Measurements from ENCODE around the gene LRCH1. TPM values are rescaled to one million over a fixed set of nuclear protein-coding genes. Genes with fewer than 3 reads are reported as not detected.
"Not testable (repeated sequence)": the region's sequence is repeated elsewhere in the genome, so short reads cannot be mapped to it uniquely, and the experiment has no call there.

The LRCH1 gene
- total and polyA plus RNA-seq, 4 donors, result 13.4 to 19.0 (median 14.6) TPM

DNA sequence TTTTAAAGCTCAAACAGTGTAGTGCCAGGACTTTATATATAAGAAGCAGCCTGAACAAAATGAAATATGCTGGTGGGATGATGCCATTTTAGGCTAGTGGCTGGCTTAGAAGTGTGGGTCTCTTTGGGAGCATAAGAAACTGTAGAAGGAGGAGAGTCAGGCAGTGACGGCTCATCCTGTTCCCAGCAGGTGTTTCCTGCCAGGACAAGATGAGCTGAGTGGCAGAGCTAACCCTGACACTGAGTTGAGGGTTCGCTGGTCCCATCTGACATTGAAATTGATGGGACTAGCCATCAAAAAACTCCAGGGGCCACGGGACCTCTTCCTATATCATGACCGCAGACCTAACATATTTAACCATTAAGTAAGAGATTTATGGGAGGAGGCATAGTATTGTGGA is 192.7 kb downstream of the LRCH1 start:
- 85% methylated on average over 2 of the region's 4 CpGs for WGBS (ENCODE audit: insufficient coverage)
- Histone ChIP-seq H3K4me1 (ENCODE audit: control insufficient read depth, insufficient read depth, low read length) (no peaks in the 10 kb centered on the region), H3K36me3 (ENCODE audit: control insufficient read depth, insufficient read depth, low read length) (peaks cover 14% of the 10 kb centered on the region), H3K4me3 (ENCODE audit: low read depth, low read length) (no peak overlapping the region), H3K27me3 (ENCODE audit: control insufficient read depth, insufficient read depth, low read length) (no peaks in the 10 kb centered on the region), H3K9me3 (ENCODE audit: control insufficient read depth, insufficient read depth, low read length) (no peaks in the 10 kb centered on the region), H3K27ac (ENCODE audit: low read depth, low read length) (no peak overlapping the region)
- DNase-seq (ENCODE audit: low read depth in 4 of 6, low spot score in 6 of 6), result no peak

DNA sequence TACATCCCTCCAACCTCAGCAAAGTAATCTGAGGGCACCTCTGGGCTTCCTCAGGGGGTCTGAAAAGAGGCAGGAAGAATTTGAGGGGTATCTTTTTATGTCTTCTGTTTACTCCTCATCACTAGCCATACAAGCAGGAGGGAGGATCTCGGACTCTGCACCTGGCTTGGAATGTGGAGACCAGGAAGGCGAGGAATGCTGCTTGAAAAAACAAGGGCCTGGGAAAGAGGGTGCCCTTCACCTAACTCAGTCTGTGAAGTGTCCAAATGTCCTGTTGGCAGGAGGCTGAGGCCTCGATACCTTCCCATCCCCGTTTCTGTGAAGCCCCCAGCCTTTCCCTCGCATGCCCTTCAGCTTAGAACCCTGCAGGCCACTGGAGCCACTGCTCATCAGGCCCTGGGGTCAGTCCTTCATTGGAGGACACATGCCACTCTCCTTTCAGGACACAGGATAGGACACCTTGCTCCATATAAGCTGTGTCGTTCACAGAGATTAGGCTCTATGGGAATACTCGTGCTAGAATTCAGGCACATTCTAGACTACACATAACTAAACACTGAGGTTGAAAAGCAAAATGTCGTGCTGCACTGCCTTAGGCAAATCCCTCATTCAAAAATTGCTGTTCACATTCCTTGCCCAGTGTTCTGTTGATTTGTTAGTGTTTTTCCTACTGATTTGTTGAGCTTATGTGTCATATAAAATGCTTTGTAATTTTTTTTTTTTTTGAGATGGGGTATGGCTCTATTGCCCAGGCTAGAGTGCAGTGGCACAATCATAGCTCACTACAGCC is 194.3 kb downstream of the LRCH1 start:
- H3K36me3 ChIP-seq (ENCODE audit: control insufficient read depth, insufficient read depth, low read length), result peaks cover 6% of the 10 kb centered on the region
- H3K27ac ChIP-seq (ENCODE audit: low read depth, low read length), result no peak overlapping the region
- WGBS (ENCODE audit: insufficient coverage), result 85% methylated on average over 4 of the region's 8 CpGs
- H3K9me3 ChIP-seq (ENCODE audit: control insufficient read depth, insufficient read depth, low read length), result no peaks in the 10 kb centered on the region
- H3K4me1 ChIP-seq (ENCODE audit: control insufficient read depth, insufficient read depth, low read length), result no peaks in the 10 kb centered on the region
- H3K27me3 ChIP-seq (ENCODE audit: control insufficient read depth, insufficient read depth, low read length), result no peaks in the 10 kb centered on the region
- DNase-seq (ENCODE audit: low read depth in 4 of 6, low spot score in 6 of 6), result no peak
- H3K4me3 ChIP-seq (ENCODE audit: low read depth, low read length), result no peak overlapping the region

DNA sequence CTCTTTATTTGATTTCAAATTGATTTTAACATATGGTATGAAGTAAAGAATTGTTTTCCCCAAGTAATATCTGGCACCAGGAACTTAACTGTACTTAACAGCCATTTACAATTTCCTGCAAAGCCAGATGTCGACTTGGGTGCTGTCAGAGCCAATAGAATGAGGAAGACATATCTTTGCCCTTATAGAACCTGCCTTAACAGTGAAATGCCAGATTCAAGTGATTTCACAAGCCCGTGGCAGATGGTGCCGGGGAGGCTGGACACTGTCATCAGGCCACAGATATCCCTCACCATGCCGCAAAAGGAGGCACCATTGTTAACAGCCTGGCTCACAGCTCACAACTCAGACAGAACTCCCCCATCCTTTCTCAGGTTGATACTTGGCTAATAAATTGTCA is 195.3 kb downstream of the LRCH1 start:
- DNase-seq (ENCODE audit: low read depth in 4 of 6, low spot score in 6 of 6), result no peak
- Histone ChIP-seq H3K9me3 (ENCODE audit: control insufficient read depth, insufficient read depth, low read length) (no peaks in the 10 kb centered on the region), H3K36me3 (ENCODE audit: control insufficient read depth, insufficient read depth, low read length) (peaks cover 4% of the 10 kb centered on the region), H3K4me3 (ENCODE audit: low read depth, low read length) (no peak overlapping the region), H3K27me3 (ENCODE audit: control insufficient read depth, insufficient read depth, low read length) (no peaks in the 10 kb centered on the region), H3K4me1 (ENCODE audit: control insufficient read depth, insufficient read depth, low read length) (no peaks in the 10 kb centered on the region), H3K27ac (ENCODE audit: low read depth, low read length) (no peak overlapping the region)
- WGBS (ENCODE audit: insufficient coverage), result 83% methylated on average over 4 of the region's 4 CpGs

DNA sequence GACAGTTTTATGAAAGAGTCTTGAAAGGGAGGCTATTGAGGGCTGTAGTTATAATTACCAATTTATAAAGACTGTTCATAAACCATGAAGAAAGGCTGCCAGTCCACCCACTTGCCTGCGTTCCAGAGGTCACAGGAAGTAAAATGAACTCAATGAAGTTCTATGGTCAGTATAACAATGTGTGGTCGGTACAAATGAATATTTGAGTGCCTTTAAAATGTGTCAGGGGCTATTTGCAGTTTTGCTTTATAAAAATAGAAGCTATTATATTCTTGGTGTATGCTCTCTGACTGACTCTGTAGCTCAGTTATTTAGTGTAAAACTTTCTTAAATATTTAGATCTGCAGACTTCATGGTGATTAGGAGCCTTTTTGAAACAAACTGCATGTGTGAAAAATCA is 197.0 kb downstream of the LRCH1 start:
- Histone ChIP-seq H3K4me1 (ENCODE audit: control insufficient read depth, insufficient read depth, low read length) (no peaks in the 10 kb centered on the region), H3K9me3 (ENCODE audit: control insufficient read depth, insufficient read depth, low read length) (no peaks in the 10 kb centered on the region), H3K27me3 (ENCODE audit: control insufficient read depth, insufficient read depth, low read length) (no peaks in the 10 kb centered on the region), H3K27ac (ENCODE audit: low read depth, low read length) (no peak overlapping the region), H3K36me3 (ENCODE audit: control insufficient read depth, insufficient read depth, low read length) (peaks cover 4% of the 10 kb centered on the region), H3K4me3 (ENCODE audit: low read depth, low read length) (no peak overlapping the region)
- 49% methylated on average over 2 of the region's 2 CpGs for WGBS (ENCODE audit: insufficient coverage)
- DNase-seq (ENCODE audit: low read depth in 4 of 6, low spot score in 6 of 6), result no peak

DNA sequence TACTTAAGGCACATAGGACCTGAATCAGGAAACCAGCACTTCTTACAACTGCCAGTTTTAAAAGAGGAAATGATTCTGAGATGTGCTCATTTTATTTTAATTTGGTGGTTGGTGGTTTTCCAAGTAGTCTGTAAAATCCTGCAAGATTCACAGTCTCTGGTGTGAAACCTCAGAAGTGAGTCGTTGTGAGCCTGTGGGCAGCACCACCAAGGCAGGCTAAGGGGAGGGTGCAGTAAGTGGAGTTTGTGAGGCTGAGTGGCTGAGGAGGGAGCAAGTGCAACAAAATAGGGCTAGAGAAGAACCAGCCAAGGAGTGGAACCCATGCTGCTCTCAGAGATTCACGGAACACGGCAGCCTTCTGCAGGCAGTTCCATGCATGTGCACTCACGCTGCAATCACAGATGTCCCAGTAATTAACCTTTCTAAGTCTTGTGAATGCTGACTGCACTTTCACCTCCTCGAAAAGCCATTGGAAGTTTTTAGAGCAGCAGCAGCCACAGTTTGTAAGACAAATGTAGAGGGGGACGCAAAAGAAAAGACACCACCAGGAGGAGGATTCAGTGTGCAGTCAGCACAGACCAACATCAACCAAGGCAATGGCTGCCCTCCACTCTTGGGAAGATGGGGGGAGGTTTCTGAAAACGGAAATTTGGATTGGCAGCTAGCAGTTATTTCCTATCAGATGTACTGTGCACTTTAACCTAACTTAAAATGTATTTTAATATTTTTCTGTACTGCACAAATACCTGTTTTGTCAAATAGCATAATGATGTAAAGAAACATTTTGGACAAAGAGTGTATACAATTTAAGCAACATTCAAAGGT is 199.1 kb downstream of the LRCH1 start:
- Histone ChIP-seq H3K4me1 (ENCODE audit: control insufficient read depth, insufficient read depth, low read length) (no peaks in the 10 kb centered on the region), H3K27me3 (ENCODE audit: control insufficient read depth, insufficient read depth, low read length) (no peaks in the 10 kb centered on the region), H3K4me3 (ENCODE audit: low read depth, low read length) (no peak overlapping the region), H3K9me3 (ENCODE audit: control insufficient read depth, insufficient read depth, low read length) (no peaks in the 10 kb centered on the region), H3K27ac (ENCODE audit: low read depth, low read length) (no peak overlapping the region), H3K36me3 (ENCODE audit: control insufficient read depth, insufficient read depth, low read length) (peaks cover 4% of the 10 kb centered on the region)
- WGBS (ENCODE audit: insufficient coverage), result 58% methylated on average over 4 of the region's 7 CpGs
- DNase-seq (ENCODE audit: low read depth in 4 of 6, low spot score in 6 of 6), result peak in 1 of 6 donors; percentile 16

DNA sequence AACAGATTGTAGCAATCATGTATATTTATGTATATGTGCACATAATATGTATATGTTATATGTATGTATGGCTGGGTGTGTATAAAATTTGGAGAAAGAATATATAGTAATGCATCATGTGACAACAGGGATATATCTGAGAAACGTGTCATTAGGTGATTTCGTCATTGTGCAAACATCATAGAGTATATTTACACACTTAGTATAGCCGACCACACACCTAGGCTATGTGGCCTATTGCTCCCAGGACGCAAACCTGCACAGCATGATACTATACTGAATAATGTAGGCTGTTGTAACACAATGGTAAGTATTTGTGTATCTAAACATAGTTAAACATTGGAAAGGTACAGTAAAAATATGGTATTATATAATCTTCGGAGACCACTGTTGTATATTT is 200.2 kb downstream of the LRCH1 start:
- H3K4me3 ChIP-seq (ENCODE audit: low read depth, low read length), result no peak overlapping the region
- WGBS (ENCODE audit: insufficient coverage), result no CpG with 5 or more reads among the region's 5 CpGs
- H3K4me1 ChIP-seq (ENCODE audit: control insufficient read depth, insufficient read depth, low read length), result no peaks in the 10 kb centered on the region
- H3K27me3 ChIP-seq (ENCODE audit: control insufficient read depth, insufficient read depth, low read length), result no peaks in the 10 kb centered on the region
- H3K9me3 ChIP-seq (ENCODE audit: control insufficient read depth, insufficient read depth, low read length), result no peaks in the 10 kb centered on the region
- H3K27ac ChIP-seq (ENCODE audit: low read depth, low read length), result no peak overlapping the region
- no peak for DNase-seq (ENCODE audit: low read depth in 4 of 6, low spot score in 6 of 6)
- peaks cover 4% of the 10 kb centered on the region for H3K36me3 ChIP-seq (ENCODE audit: control insufficient read depth, insufficient read depth, low read length)

DNA sequence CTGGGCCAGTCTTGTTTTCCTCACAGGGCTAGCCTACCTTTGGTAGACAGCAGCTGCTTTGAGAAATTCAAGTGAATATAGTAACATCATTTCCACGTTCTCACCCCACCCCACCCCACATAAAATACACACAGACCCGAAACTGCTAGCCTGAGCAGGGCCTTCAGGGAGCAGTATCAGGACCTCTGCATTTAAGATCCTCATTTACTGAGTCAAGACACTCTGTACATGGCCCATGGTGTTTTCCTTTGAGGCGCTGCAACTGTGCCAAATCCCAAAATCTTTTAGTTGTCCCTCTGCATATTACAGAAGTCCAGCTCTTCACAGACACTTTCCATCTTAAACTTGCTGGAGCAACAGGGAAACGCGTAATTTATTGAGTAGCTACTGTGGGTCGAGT is 200.9 kb downstream of the LRCH1 start:
- H3K27ac ChIP-seq (ENCODE audit: low read depth, low read length), result no peak overlapping the region
- 95% methylated on average over 3 of the region's 6 CpGs for WGBS (ENCODE audit: insufficient coverage)
- H3K4me1 ChIP-seq (ENCODE audit: control insufficient read depth, insufficient read depth, low read length), result no peaks in the 10 kb centered on the region
- H3K27me3 ChIP-seq (ENCODE audit: control insufficient read depth, insufficient read depth, low read length), result no peaks in the 10 kb centered on the region
- peaks cover 4% of the 10 kb centered on the region for H3K36me3 ChIP-seq (ENCODE audit: control insufficient read depth, insufficient read depth, low read length)
- H3K4me3 ChIP-seq (ENCODE audit: low read depth, low read length), result no peak overlapping the region
- DNase-seq (ENCODE audit: low read depth in 4 of 6, low spot score in 6 of 6), result no peak
- no peaks in the 10 kb centered on the region for H3K9me3 ChIP-seq (ENCODE audit: control insufficient read depth, insufficient read depth, low read length)

DNA sequence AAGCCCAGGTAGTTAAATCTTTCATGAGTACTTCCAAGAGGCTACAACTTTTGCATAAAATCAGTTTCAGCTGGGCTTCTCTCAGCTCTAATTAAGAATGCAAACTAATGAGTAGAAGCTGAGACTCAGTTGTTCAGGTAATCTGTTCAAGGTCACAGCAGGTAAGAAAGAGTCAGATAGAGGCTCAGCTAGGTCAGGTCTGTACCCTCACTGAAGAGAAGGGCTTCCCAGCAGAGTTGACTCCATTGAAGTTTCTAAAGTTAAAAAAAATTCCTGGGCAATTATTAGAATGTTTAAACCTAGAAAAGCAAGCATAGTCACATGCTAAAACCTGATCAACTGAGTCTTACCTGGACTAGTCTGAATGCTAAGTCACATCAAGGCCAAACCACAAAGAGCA is 201.8 kb downstream of the LRCH1 start:
- no peak overlapping the region for H3K27ac ChIP-seq (ENCODE audit: low read depth, low read length)
- H3K27me3 ChIP-seq (ENCODE audit: control insufficient read depth, insufficient read depth, low read length), result no peaks in the 10 kb centered on the region
- peaks cover 4% of the 10 kb centered on the region for H3K36me3 ChIP-seq (ENCODE audit: control insufficient read depth, insufficient read depth, low read length)
- DNase-seq (ENCODE audit: low read depth in 4 of 6, low spot score in 6 of 6), result no peak
- H3K9me3 ChIP-seq (ENCODE audit: control insufficient read depth, insufficient read depth, low read length), result no peaks in the 10 kb centered on the region
- H3K4me1 ChIP-seq (ENCODE audit: control insufficient read depth, insufficient read depth, low read length), result no peaks in the 10 kb centered on the region
- no peak overlapping the region for H3K4me3 ChIP-seq (ENCODE audit: low read depth, low read length)

DNA sequence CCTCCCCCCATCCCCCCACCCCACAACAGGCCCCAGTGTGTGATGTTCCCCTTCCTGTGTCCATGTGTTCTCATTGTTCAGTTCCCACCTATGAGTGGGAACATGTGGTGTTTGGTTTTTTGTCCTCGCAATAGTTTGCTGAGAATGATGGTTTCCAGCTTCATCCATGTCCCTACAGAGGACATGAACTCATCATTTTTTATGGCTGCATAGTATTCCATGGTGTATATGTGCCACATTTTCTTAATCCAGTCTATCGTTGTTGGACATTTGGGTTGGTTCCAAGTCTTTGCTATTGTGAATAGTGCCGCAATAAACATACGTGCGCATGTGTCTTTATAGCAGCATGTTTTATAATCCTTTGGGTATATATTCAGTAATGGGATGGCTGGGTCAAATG is 202.5 kb downstream of the LRCH1 start:
- not testable (repeated sequence) for H3K27ac ChIP-seq (ENCODE audit: low read depth, low read length); H3K36me3 ChIP-seq (ENCODE audit: control insufficient read depth, insufficient read depth, low read length); H3K9me3 ChIP-seq (ENCODE audit: control insufficient read depth, insufficient read depth, low read length); H3K27me3 ChIP-seq (ENCODE audit: control insufficient read depth, insufficient read depth, low read length); DNase-seq (ENCODE audit: low read depth in 4 of 6, low spot score in 6 of 6); H3K4me1 ChIP-seq (ENCODE audit: control insufficient read depth, insufficient read depth, low read length); H3K4me3 ChIP-seq (ENCODE audit: low read depth, low read length)
- no CpG with 5 or more reads among the region's 5 CpGs for WGBS (ENCODE audit: insufficient coverage)

DNA sequence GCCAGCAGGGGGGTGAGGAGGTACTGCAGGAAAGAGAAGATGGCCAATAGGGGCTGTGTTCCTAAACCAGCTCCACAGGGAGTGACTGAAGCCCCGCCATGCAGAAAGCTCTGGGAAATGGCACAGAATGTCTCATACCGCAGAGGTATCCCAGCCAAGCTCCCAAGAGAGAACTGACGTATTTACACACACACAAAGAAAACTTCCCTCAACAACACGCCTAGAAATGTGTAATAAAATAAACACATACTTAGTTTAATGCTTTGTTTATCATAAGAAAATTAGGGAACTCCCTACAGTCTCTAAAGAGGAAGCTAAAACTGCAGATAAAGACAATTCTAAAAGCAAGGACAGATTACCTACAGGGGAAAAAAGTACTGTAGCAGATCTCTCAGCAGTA is 204.0 kb downstream of the LRCH1 start:
- H3K4me3 ChIP-seq (ENCODE audit: low read depth, low read length), result no peak overlapping the region
- no peaks in the 10 kb centered on the region for H3K4me1 ChIP-seq (ENCODE audit: control insufficient read depth, insufficient read depth, low read length)
- no peaks in the 10 kb centered on the region for H3K36me3 ChIP-seq (ENCODE audit: control insufficient read depth, insufficient read depth, low read length)
- WGBS (ENCODE audit: insufficient coverage), result no CpG with 5 or more reads among the region's 4 CpGs
- no peaks in the 10 kb centered on the region for H3K27me3 ChIP-seq (ENCODE audit: control insufficient read depth, insufficient read depth, low read length)
- H3K9me3 ChIP-seq (ENCODE audit: control insufficient read depth, insufficient read depth, low read length), result no peaks in the 10 kb centered on the region
- peak in 1 of 6 donors; percentile 14 for DNase-seq (ENCODE audit: low read depth in 4 of 6, low spot score in 6 of 6)
- no peak overlapping the region for H3K27ac ChIP-seq (ENCODE audit: low read depth, low read length)

All from spinal cord (tissue), 10 donors.